Cortex of kidney (tissue), 1 donor: ENCODE measurements around the gene TMEM150B.

Experiments used
- DNase-seq: peaks from one replicate; lab custom pipeline; 2025; lab: John Stamatoyannopoulos, UW

TMEM150B gene

DNA sequence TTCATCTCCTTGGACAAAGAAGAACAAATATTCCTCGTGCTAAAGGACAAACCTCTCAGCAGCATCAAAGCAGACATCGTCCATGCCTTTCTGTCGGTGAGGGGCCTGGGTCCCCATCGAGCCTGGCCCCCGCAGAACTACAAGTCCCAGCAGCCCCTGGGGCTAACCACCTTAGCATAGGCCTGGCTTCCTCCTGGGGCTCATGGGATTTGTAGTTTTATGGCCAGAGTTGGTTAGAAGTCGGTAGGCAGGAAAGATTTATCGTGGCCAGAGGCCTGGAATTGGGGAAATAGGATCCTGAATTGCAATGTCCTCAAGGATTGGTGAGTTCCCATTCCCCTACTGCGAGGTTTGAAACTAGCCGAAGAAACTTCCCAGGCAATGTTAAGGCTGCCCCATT, 19.6 kb downstream of the TMEM150B start:
- DNase-seq, result no peak

DNA sequence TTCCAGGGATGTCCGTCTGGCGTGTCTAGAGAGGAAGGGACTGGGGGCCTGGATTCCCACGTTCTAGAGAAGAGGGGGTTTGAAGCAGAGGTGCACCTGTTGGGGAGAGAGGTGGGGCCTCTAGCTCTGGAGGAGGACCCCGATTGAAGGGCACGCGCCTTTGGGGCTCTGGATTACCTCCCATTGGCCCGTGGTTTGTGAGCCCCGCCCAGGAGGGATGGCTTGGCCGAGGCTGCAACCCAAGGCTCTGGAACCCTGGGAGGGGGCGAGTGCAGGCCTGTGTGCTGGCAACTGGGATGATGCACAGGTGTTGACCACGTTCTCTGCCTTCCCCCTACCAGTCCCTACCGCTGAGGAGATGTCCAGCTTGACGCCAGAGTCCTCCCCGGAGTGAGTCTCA, 20.2 kb downstream of the TMEM150B start:
- no peak for DNase-seq

DNA sequence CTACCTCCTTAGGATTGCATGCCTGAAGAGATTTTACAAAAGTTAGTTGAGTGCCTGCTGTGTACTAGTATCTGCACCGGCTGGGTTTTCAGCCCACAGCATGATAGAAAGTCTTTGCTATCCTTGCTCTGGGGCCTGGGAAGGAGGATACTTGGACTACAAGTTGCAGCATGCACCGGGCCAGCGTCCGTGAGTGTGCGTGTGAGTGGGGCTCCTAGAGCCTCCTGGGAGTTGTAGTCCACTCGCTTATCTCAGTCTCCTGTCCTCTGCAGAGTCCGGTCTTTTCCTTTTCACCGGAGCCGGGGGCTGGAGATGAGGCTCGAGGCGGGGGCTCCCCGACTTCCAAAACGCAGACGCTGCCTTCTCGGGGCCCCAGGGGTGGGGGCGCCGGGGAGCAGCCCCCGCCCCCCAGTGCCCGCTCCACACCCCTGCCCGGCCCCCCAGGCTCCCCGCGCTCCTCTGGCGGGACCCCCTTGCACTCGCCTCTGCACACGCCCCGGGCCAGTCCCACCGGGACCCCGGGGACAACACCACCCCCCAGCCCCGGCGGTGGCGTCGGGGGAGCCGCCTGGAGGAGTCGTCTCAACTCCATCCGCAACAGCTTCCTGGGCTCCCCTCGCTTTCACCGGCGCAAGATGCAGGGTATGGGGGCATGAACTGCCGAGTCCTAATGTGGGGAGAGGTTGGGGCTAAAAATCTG, 20.7 kb downstream of the TMEM150B start:
- no peak for DNase-seq

DNA sequence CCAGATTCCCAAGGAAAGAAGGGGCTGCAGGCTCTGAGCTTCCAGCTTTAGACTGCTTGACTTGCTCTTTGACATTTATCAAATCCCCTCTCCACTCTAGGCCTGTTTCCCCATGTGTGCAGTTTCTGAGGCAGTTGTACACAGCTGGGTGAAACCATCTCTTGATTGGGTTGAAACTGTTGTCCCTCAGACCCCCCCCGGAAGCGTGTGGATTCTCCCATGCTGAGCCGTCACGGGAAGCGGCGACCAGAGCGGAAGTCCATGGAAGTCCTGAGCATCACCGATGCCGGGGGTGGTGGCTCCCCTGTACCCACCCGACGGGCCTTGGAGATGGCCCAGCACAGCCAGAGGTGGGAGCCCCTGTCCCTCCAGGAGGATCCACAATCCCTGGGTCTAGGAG, 21.7 kb downstream of the TMEM150B start:
- DNase-seq, result no peak

DNA sequence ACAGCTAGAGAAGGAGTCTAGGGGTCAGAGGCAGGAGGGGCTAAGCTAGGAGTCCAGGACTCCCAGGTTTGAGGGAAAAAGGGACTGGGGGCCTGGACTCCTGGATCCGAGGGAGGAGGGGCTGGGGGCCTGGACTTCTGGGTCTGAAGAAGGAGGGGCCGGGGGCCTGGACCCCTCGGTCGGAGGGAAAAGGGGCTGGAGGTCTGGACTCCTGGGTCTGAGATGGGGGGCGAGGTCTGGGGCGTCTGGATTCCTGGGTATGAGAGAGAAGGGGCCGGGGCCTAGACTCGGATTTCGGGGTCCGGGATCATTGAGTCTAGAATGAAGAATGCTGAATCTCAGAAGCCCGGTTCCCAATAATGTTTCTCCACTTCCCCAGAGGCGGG, 22.8 kb downstream of the TMEM150B start:
- no peak for DNase-seq

DNA sequence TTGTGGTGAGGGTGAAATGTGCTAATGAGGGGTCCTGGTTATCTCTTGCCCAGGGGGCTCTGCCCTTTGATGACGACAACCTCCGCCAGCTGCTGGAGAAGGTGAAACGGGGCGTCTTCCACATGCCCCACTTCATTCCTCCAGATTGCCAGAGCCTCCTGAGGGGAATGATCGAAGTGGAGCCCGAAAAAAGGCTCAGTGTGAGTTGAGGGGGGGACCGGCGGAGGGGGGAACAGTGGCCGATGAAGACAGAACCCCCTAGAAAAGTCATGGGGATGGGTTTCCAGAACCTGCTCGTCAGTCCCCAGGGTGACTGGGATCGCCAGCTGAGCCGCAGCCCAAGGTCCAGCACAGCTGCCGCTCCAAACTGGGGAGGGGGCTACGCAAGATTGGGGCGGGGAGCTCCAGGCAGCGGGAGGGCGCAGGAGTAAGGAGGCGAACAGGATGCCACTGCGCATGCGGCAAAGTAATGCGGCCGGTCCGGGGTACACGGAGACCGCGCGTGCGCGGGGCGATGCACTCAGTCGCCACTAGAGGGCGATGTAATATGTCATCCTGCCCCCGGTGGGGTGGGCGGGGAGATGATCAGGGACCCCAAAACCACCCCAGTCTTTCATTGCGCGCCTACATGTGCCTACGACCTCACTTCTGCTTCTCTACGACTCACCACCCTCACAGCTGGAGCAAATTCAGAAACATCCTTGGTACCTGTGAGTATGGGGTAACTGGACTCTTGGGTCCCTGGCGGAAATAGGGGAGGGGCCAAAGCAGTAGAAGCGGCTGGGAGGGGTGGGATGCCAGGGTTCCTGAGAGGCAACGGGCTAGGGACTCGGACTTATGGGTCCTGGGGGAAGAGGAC, 23.5 kb downstream of the TMEM150B start:
- no peak for DNase-seq

DNA sequence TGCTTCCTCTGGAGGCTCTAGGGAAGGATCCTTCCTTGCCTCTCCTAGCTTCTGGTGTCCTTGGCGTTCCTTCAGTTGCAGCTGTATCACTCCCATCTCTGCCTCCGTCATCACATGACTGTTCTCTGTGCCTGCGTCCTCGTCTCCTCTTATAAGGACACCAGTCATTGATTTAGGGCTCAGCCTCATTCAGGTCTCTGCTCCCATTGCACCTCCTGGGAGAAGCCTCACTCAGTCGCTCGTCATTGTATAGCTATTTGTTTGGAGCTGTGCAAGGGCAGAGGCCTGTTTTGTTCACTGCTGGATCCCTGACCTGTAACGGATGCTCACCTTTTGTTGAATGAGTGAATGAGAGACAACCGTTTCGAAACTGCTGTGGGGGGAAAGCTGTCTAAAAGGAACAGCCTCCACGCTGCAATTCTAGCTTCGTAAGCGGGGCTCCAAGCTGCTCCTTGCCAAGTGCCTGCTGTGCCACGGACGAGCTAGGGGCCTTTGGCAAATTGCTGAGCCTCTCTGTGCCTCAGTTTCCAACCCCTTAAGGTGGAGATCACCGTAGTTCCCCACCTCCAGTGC, 24.2 kb downstream of the TMEM150B start:
- no peak for DNase-seq

DNA sequence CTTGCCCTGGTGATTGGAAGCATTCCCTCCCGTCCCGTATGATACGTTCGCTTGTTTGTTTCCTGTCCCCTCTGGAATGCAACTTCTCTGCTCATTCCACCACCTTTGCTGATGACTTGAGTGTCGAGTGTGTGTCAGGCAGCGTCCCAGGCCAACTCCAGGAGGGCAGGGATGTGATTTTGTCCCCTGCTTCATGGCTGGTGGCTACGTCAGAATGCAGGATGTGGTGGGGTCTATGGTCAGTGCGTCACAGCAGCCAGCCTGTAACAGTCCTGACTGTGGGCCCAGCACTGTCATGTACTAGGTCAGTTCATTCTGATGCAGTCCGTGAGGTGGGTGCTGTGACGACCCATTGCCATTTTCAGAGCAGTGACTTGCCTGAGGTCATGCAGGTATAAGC, 25.1 kb downstream of the TMEM150B start:
- no peak for DNase-seq

DNA sequence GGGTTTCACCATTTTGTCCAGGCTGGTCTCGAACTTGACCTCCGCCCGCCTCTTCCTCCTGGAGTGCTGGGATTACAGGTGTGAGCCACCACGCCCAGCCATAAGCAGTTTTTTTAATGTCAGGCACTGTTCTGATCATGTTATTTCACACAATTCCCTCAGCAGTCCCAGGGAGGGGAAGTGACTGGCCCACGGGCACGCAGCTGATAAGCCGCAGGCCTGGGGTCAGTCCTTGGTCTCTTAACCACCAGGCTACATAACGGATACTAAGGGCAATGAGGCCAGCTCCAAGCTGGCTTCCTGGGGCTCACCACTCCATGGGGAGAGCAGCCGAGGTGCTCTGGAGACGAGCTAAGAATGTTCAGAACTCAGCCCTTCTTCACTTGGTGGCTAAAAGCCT, 27.9 kb downstream of the TMEM150B start:
- DNase-seq, result no peak

DNA sequence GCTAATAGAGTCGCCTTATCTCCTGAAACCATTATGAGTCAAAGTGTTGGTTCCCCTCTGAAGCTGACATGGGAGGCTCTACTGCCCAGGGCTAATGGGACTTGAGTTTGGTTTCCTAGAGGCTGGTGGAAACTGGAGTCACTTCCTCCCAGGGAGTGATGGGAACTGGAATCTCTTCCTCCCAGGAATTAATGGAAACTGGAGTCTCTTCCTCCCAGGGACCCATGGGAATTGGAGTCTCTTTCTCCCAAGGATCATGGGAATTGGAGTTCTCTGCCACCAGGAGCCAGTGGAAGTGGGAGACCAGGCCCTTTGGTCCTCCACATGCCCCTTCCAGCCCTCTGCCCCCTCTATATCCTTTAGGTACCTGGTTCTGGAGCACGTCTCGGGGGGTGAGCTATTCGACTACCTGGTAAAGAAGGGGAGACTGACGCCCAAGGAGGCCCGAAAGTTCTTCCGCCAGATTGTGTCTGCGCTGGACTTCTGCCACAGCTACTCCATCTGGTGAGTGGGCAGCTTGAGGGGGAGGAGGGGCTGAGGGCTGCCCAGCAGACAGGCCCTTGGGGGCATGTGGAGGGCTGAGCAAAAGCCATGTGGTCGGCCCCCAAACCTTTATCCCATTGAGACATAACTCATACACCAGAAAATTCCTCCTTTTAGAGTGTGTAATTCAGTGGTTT, 35.9 kb downstream of the TMEM150B start:
- no peak for DNase-seq

DNA sequence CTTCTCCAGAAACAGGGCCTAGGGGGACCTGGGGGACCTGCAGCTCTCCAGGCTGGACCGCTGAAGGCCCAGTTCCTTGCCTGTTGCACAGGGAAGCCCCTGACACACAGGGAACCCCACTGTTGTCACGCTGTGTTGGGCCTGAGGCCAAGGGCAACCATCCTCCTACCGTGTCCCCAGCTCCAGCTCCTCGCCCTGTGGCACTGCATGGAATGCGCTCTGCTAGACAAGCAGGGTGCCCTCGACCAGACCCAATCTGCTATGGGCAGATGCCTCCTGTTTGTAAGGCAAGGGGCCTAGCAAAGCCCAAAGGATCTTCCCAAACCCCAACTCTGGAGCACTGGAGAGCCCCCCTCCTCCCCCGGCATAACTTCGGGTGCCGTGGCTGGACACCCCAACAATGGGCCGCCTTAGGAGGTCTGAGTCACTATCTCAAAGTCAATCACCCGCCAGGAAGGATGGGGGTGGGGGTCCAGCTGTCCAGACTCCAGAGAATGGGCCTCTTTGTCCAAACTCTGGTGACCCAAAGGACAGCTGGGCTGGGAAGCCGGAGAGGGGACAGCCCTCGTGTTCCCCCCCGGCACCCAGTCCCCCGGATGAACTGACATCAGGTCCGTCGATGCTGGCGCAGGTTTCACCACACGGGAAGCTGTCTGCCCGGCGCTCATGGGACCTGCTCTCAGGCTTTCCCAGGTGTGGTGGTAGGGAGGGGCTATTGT, 37.6 kb downstream of the TMEM150B start:
- no peak for DNase-seq

DNA sequence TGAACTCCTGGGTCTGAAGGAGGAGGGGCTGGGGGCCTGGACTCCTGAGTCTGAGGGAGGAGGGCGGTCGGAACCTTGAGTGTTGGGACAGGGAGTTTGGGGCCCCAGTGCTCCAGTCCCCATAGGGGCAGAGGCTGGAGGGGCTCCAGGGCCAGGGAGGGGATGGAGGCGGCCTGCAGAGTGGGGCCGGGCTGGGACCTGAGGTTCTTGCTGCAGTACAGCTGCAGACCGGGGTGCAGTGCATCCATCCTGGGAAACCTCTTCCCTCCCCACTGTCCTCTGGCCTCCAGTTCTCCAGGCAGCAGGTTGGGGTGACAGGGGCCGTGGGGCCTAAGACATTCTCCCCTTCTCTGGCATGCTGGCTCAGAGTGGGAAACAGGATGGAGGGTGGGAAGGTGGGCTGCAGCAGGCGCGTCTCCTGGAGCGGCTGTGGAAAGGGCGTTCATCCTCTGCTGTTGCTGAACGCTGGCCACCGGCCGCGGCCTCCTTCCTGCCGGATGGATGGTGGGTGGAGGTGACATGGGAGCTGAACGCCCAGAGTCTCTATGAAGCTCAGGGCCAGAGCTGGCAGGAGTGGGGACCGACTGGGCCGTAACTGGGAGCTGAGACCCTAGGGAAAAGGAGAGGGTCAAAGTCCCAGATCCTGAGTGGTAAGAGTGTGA, 39.8 kb downstream of the TMEM150B start:
- no peak for DNase-seq

DNA sequence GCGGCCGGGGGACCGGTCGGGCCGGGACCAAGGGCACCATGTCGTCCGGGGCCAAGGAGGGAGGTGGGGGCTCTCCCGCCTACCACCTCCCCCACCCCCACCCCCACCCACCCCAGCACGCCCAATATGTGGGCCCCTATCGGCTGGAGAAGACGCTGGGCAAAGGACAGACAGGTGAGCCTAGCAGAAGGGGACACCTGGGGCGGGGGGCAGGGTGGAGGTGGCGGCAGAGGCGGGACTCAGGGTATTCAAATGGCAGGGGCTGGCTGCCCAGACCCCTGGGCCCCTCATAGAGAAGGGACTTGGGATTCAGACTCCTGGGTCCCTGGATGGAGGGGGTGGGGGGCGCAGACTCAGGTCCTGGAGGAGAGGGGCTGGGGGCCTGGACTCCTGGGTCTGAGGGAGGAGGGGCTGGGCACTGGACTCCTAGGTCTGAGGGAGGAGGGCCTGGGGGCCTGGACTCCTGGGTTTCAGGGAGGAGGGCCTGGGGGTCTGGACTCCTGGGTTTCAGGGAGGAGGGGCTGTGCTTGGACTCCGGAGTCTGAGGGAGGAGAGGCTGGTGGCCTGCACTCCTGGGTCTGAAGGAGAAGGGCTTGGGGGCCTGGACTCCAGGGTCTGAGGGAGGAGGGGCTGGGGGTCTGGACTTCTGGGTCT, 40.6 kb downstream of the TMEM150B start:
- DNase-seq, result no peak

DNA sequence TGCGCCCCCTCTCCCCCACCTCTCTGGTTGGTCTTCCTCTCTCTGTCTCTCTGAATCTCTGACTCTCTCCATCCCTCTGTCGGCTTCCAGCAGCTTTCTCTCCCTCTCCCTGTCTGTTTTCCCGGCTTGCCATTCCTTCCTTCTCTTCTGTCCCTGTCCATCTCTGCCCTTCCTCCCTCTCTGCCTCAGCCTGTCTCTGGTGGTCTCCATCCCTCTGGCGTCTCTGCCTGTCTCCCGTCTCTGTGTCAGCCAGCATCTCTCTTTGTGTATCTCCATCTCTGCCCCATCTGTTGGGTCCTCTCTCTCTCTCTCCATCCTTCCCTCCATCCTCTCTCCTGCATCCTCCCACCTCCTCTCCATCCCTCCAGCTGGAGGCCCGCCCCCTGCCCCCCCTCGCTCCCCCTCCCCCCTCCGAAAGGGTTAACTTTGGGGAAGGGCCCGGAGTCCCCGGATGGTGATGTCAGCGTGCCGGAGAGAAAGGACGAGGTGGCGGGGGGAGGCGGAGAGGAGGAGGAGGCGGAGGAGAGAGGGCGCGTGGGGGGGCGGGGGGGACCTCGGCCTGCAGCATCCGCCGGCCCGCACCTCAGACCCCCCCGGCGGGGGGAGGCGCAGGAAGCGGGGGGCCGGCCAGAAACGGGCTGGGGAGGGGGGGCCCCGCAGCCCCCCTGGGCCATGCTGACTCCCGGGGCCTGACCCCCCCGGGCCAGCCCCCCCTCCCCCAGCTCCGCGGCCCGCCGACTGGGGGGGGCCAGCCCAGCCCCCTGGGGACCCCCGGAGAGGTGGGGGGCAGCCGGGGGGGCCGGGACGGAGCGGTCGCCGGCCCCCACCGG, 41.4 kb downstream of the TMEM150B start, which contains the start of gene BRSK1:
Gene BRSK1 (plus strand): TSS at position 450 of the 830 bp plus-strand sequence. CDS start 446 bp downstream, outside the sequence.
- no peak for DNase-seq

DNA sequence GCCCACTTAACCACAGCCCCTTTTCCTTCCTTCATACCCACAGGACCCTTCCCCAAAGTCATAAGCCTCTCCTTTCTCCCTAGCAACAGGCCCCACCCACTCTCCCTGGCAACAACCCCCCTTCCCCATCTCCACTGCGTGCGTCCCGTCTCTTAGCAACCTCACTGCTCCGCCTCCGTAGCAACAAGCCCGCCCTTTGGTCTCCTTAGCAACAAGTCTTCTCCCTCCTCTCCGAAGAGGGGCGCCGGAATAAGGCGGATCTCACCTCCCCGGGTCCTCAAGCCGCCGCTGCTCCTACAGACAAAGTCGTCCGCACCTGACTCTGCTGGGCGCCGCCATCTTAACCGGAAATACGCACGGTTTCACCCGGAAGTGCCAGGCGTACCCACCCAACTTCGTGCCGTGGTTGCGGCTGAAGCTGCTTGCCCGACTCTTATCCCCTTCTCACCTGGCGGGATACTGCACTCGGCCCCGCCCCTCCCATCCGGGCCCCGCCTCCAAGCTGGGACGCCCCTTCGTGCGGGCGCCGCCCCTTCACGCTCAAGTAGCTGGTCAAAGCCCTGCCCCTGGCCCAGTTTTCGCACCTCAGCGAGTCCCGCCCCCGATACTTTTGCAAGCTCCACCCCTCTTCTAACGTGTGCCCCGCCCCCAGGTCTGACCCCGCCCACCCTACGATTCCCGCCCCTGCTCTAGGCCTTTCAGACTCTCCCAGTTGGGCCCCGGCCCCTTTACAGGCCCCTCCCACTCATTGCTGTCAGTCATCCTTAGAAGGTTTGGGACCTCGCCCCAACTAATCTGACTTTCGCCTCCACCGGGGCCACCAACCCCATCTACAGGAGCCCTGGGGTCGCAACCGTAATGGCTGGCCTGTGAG, 45.1 kb downstream of the TMEM150B start, which contains the start of gene HSPBP1:
Gene HSPBP1 (minus strand): TSS at position 341 of the 874 bp plus-strand sequence. CDS start 502 bp downstream, outside the sequence.
- DNase-seq, result peak; percentile 47

DNA sequence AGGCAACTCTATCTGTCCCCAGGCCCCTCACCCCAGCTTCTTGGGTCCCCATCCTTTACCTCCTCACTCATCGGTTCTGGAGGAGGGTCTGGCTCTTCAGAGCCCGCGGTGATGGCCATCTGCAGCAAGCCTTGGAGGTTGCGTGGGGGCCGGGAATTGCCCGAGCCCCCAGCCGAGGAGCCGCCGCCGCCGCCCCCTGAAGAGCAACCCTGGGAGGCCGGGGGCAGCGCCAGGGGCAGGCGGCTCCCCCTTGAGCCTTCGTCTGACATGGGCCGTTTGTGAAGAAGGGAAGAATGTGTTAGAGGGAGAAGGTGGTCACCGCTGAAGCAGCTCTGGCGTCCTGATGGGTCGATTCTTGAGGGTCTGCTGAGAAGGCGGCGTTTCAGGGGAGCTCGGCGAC, 45.8 kb downstream of the TMEM150B start:
- no peak for DNase-seq

DNA sequence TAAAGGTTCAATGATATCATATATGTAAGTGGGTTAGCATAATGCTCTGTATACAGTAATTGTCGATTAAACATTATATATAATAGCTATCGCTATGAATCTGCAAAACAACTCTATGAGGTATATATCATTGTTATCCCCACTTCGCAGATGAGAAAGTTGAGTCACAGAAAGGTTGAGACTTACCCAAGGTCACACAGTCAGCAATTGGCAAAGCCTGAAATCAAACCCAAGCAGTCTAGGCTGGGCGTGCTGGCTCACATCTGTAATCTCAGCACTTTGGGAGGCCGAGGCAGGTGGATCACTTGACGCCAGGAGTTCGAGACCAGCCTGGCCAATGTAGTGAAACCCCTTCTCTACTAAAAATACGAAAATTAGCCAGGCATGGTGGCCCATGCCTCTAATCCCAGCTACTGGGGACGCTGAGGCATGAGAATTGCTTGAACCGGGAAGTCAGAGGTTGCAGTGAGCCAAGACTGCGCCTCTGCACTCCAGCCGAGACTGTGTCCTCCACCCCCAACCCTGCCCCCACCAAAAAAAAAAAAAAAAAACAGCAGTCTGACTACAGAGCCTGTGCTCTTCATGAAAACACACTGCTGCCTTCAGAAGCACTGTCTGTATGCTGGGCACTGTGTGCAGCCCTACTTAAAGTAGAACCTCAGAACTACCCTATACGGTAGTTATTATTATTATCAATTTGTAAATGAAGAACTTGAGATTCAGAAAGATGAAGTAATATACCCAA, 46.6 kb downstream of the TMEM150B start:
- DNase-seq, result no peak

DNA sequence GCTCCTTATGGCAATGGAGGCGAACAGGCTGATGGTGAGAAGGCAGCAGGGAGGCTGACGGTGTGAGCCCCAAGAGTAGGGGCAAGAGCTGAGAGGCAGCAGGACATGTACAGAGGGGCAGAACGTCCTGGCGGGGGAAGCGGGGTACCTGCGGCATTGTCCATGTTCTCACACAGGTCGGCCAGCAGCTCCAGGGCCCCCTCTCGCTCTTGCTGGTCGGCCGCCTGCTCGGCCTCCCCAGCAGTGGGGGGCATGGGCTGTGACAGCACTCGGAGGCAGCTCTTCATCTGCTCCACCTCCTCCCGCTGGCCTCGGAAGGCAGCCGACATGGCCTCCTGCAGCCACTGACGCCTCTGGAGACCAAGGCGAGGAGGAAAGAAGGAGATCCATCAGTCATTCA, 47.6 kb downstream of the TMEM150B start:
- DNase-seq, result no peak
